ENCODE data around the gene NAP1L1. TPM values are rescaled to one million over a fixed set of nuclear protein-coding genes. Genes with fewer than 3 reads are reported as not detected.

Gene NAP1L1
- total RNA-seq, 1 experiment from 2014 or later = 620 TPM

- H3K9me3 ChIP-seq (ENCODE audit: control insufficient read depth, insufficient read depth, low read depth, low read length) = no peaks in the 10 kb centered on the region; the same call in 1 of the 2 replicates
- no peaks in the 10 kb centered on the region for H3K36me3 ChIP-seq (ENCODE audit: control insufficient read depth, insufficient read depth, low read length)
- peaks cover 7% of the 10 kb centered on the region for H3K4me1 ChIP-seq (ENCODE audit: control insufficient read depth, insufficient read depth, low read length)
- ChIA-PET CTCF (no interaction called here), POLR2A (no interaction called here)
- no TSS peak for BruUV-seq (replicated peaks)
- DNase-seq (ENCODE audit: low read depth, low spot score) = no peak
- TF ChIP-seq SIN3A (IDR thresholded peaks at IDR 0.05; ENCODE audit: borderline replicate concordance, insufficient read depth, low read depth, low read length) = no peak
- TF ChIP-seq, protein P1, sequence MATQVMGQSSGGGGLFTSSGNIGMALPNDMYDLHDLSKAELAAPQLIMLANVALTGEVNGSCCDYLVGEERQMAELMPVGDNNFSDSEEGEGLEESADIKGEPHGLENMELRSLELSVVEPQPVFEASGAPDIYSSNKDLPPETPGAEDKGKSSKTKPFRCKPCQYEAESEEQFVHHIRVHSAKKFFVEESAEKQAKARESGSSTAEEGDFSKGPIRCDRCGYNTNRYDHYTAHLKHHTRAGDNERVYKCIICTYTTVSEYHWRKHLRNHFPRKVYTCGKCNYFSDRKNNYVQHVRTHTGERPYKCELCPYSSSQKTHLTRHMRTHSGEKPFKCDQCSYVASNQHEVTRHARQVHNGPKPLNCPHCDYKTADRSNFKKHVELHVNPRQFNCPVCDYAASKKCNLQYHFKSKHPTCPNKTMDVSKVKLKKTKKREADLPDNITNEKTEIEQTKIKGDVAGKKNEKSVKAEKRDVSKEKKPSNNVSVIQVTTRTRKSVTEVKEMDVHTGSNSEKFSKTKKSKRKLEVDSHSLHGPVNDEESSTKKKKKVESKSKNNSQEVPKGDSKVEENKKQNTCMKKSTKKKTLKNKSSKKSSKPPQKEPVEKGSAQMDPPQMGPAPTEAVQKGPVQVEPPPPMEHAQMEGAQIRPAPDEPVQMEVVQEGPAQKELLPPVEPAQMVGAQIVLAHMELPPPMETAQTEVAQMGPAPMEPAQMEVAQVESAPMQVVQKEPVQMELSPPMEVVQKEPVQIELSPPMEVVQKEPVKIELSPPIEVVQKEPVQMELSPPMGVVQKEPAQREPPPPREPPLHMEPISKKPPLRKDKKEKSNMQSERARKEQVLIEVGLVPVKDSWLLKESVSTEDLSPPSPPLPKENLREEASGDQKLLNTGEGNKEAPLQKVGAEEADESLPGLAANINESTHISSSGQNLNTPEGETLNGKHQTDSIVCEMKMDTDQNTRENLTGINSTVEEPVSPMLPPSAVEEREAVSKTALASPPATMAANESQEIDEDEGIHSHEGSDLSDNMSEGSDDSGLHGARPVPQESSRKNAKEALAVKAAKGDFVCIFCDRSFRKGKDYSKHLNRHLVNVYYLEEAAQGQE (IDR thresholded peaks at IDR 0.05; ENCODE audit: insufficient read depth in 1 of 2, low read depth in 2 of 2, low read length in 1 of 2) = no peak
- intact Hi-C loops (cut with micrococcal nuclease; ENCODE audit: unreplicated experiment) (no loop called here), in situ Hi-C loops (cut with HindIII; ENCODE audit: low pct_unique_long_range_greater_than_20kb, low sequenced_read_pairs) (no loop called here)
- H3K27ac ChIP-seq (ENCODE audit: low read length) = peak overlapping the region; percentile 71
- no peak overlapping the region for H3K4me3 ChIP-seq (ENCODE audit: low read depth in 2 of 2, low read length in 2 of 2)
- no peaks in the 10 kb centered on the region for H3K27me3 ChIP-seq (ENCODE audit: control insufficient read depth, insufficient read depth, low read length)
- no peak for ATAC-seq
Measured at GRCh38 chr12:76013603-76014002, 70.9 kb downstream of the NAP1L1 start.

DNA sequence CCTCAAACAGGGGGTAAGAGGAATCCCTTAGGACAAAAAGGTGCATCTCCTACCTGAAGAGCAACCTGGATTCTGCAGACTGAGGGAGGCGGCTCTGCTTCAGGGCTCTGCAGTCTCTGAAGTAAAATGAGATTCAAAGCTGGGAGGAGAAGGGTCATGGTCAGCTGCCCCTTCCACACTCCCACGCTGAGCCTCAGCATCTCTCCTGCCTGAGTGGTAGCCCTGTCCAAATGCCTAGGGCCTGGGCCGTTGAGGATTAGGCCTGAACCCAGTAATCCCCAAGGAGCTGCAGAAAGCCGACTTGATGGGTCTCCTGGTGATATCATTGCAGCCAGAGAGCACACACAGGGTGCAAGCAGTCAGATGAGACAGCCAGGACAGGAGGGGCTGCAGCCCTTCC, 71.8 kb downstream of the NAP1L1 start:
- intact Hi-C loops (cut with micrococcal nuclease; ENCODE audit: unreplicated experiment) (no loop called here), in situ Hi-C loops (cut with HindIII; ENCODE audit: low pct_unique_long_range_greater_than_20kb, low sequenced_read_pairs) (no loop called here)
- no peaks in the 10 kb centered on the region for H3K4me1 ChIP-seq (ENCODE audit: control insufficient read depth, insufficient read depth, low read length)
- DNase-seq (ENCODE audit: low read depth, low spot score) (no peak), ATAC-seq (no peak)
- no peak overlapping the region for H3K4me3 ChIP-seq (ENCODE audit: low read depth in 2 of 2, low read length in 2 of 2)
- no peaks in the 10 kb centered on the region for H3K27me3 ChIP-seq (ENCODE audit: control insufficient read depth, insufficient read depth, low read length)
- no peaks in the 10 kb centered on the region for H3K36me3 ChIP-seq (ENCODE audit: control insufficient read depth, insufficient read depth, low read length)
- POLR2A ChIA-PET = no interaction called here
- no peaks in the 10 kb centered on the region; the same call in 1 of the 2 replicates for H3K9me3 ChIP-seq (ENCODE audit: control insufficient read depth, insufficient read depth, low read depth, low read length)
- no peak for TF ChIP-seq SIN3A (IDR thresholded peaks at IDR 0.05; ENCODE audit: borderline replicate concordance, insufficient read depth, low read depth, low read length)
- no peak for TF ChIP-seq POLR2AphosphoS5 (IDR thresholded peaks at IDR 0.05; ENCODE audit: low read depth, low read length)
- TF ChIP-seq, protein P1 (IDR thresholded peaks at IDR 0.05; ENCODE audit: insufficient read depth in 1 of 2, low read depth in 2 of 2, low read length in 1 of 2) = no peak
- TF ChIP-seq TCF7L2 (IDR thresholded peaks at IDR 0.05; ENCODE audit: low read depth, low read length) = no peak
- TF ChIP-seq, protein P2, sequence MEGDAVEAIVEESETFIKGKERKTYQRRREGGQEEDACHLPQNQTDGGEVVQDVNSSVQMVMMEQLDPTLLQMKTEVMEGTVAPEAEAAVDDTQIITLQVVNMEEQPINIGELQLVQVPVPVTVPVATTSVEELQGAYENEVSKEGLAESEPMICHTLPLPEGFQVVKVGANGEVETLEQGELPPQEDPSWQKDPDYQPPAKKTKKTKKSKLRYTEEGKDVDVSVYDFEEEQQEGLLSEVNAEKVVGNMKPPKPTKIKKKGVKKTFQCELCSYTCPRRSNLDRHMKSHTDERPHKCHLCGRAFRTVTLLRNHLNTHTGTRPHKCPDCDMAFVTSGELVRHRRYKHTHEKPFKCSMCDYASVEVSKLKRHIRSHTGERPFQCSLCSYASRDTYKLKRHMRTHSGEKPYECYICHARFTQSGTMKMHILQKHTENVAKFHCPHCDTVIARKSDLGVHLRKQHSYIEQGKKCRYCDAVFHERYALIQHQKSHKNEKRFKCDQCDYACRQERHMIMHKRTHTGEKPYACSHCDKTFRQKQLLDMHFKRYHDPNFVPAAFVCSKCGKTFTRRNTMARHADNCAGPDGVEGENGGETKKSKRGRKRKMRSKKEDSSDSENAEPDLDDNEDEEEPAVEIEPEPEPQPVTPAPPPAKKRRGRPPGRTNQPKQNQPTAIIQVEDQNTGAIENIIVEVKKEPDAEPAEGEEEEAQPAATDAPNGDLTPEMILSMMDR (IDR thresholded peaks at IDR 0.05) = no peak
- CTCF ChIA-PET = no interaction called here
- BruUV-seq (replicated peaks) = no TSS peak
- peak overlapping the region; percentile 81; the same call in 1 of the 2 replicates for H3K27ac ChIP-seq (ENCODE audit: low read length)

All from Panc1 (cell line).